Measurements from ENCODE around the gene FBXL13. TPM values are rescaled to one million over a fixed set of nuclear protein-coding genes. Genes with fewer than 3 reads are reported as not detected.
"Not testable (repeated sequence)": the region's sequence is repeated elsewhere in the genome, so short reads cannot be mapped to it uniquely, and the experiment has no call there.

FBXL13 gene
- total and polyA plus RNA-seq, 8 donors, result 2.2 to 5.7 (median 4.7) TPM

GRCh38 chr7:103082497-103082896 is 7.9 kb upstream of the FBXL13 start:
- no peaks in the 10 kb centered on the region for H3K9me3 ChIP-seq
- peaks cover 0 to 35% of the 10 kb centered on the region in 2 donors for H3K36me3 ChIP-seq
- intact Hi-C loops (cut with DNase I), result no loop called here
- H3K27ac ChIP-seq, result no peak overlapping the region
- H3K27me3 ChIP-seq, result no peaks in the 10 kb centered on the region
- ATAC-seq (no peak), DNase-seq (no peak)
- H3K4me3 ChIP-seq, result no peak overlapping the region
- TF ChIP-seq CTCF (IDR thresholded peaks at IDR 0.05), result no peak
- H3K4me1 ChIP-seq, result peaks cover 0 to 13% of the 10 kb centered on the region in 2 donors

- Histone ChIP-seq H3K27me3 (no peaks in the 10 kb centered on the region), H3K27ac (no peak overlapping the region), H3K36me3 (peaks cover 0 to 23% of the 10 kb centered on the region in 2 donors), H3K4me3 (no peak overlapping the region), H3K9me3 (no peaks in the 10 kb centered on the region), H3K4me1 (peaks cover 5 to 29% of the 10 kb centered on the region in 2 donors)
- ATAC-seq, result no peak
- no peak for TF ChIP-seq CTCF (IDR thresholded peaks at IDR 0.05)
- intact Hi-C loops (cut with DNase I), result no loop called here
- DNase-seq, result no peak
Measured at GRCh38 chr7:103080923-103081322, 6.3 kb upstream of the FBXL13 start.

- no peaks in the 10 kb centered on the region for H3K27me3 ChIP-seq
- H3K9me3 ChIP-seq, result no peaks in the 10 kb centered on the region
- no peak for ATAC-seq
- no peak overlapping the region for H3K4me3 ChIP-seq
- H3K27ac ChIP-seq, result no peak overlapping the region
- peaks cover 7 to 35% of the 10 kb centered on the region in 2 donors for H3K4me1 ChIP-seq
- intact Hi-C loops (cut with DNase I), result no loop called here
- no peak for TF ChIP-seq CTCF (IDR thresholded peaks at IDR 0.05)
- DNase-seq, result no peak
- H3K36me3 ChIP-seq, result peaks cover 0 to 14% of the 10 kb centered on the region in 2 donors
Measured at GRCh38 chr7:103079836-103080235, 5.2 kb upstream of the FBXL13 start.

GRCh38 chr7:103078226-103078625 is 3.6 kb upstream of the FBXL13 start:
- intact Hi-C loops (cut with DNase I); H3K36me3 ChIP-seq; H3K27me3 ChIP-seq; H3K4me3 ChIP-seq; ATAC-seq; H3K9me3 ChIP-seq; DNase-seq; H3K27ac ChIP-seq: not testable (repeated sequence)
- H3K4me1 ChIP-seq, result peaks cover 15 to 45% of the 10 kb centered on the region in 2 donors

GRCh38 chr7:103077318-103077717 is 2.7 kb upstream of the FBXL13 start:
- no peak for TF ChIP-seq CTCF (IDR thresholded peaks at IDR 0.05)
- Histone ChIP-seq H3K27ac (no peak overlapping the region), H3K9me3 (no peaks in the 10 kb centered on the region), H3K4me1 (peaks cover 15 to 45% of the 10 kb centered on the region in 2 donors), H3K27me3 (no peaks in the 10 kb centered on the region), H3K4me3 (no peak overlapping the region), H3K36me3 (no peaks in the 10 kb centered on the region)
- ATAC-seq (no peak), DNase-seq (no peak)
- intact Hi-C loops (cut with DNase I), result no loop called here

GRCh38 chr7:103076764-103077163 is 2.2 kb upstream of the FBXL13 start:
- intact Hi-C loops (cut with DNase I), result no loop called here
- TF ChIP-seq CTCF (IDR thresholded peaks at IDR 0.05), result no peak
- H3K9me3 ChIP-seq, result no peaks in the 10 kb centered on the region
- H3K36me3 ChIP-seq, result no peaks in the 10 kb centered on the region
- H3K27ac ChIP-seq, result no peak overlapping the region
- H3K4me1 ChIP-seq, result peaks cover 15 to 45% of the 10 kb centered on the region in 2 donors
- ATAC-seq, result no peak
- H3K27me3 ChIP-seq, result no peaks in the 10 kb centered on the region
- H3K4me3 ChIP-seq, result no peak overlapping the region
- DNase-seq, result peak in 2 of 4 donors; percentile 53 to 90
